Thyroid gland (tissue), 4 donors: ENCODE data around the gene WNT5A. TPM values are rescaled to one million over a fixed set of nuclear protein-coding genes. Genes with fewer than 3 reads are reported as not detected.

ENCODE experiments used
- DNase-seq, 2 donors: peaks; one replicate each; pipeline ENCODE4 v3.0.0-alpha.2; 2019
- H3K27ac ChIP-seq, 3 donors: fragments of 200-600 bp; sonication (generic); 1 replicate in 2 of 3; 2 replicates in 1 of 3; pipeline ENCODE4 v1.5.1; 2016 to 2019; ENCODE audit warnings: mild to moderate bottlenecking in 1 of 3, moderate library complexity in 1 of 3
- H3K27me3 ChIP-seq: fragments of 200-600 bp; sonication (generic); one replicate; pipeline ENCODE4 v1.5.1; 2019
- H3K36me3 ChIP-seq, 2 donors: fragments of 200-600 bp; sonication (generic); one replicate each; pipeline ENCODE4 v1.5.1; 2016 to 2019
- H3K4me1 ChIP-seq, 2 donors: fragments of 200-600 bp; sonication (generic); one replicate each; pipeline ENCODE4 v1.5.1; 2017 to 2019
- H3K4me3 ChIP-seq, 3 donors: fragments of 200-600 bp; sonication (generic); replicated peaks in 1 of 3; 1 replicate in 2 of 3; 2 replicates in 1 of 3; pipeline ENCODE4 v1.5.1; 2016; ENCODE audit warnings: mild to moderate bottlenecking in 1 of 3
- H3K9me3 ChIP-seq: fragments of 200-600 bp; sonication (generic); one replicate; pipeline ENCODE4 v1.5.1; 2017
- POLR2A ChIP-seq, 2 donors: fragments of 450-650 bp; IDR thresholded peaks; one replicate each; pipeline ENCODE4 v1.6.1; 2017; ENCODE audit warnings: antibody characterized with exemption in 2 of 2, mild to moderate bottlenecking in 2 of 2, moderate library complexity in 1 of 2
- WGBS, 2 donors: methylation state at CpG; one replicate each; pipeline ENCODE4 v1.1.5; 2017; 5-methylcytosine and 5-hydroxymethylcytosine counted together
- intact Hi-C: fragments of 100-400 bp; cut with DNase I; formaldehyde crosslinking; loops from one replicate; pipeline ENCODE4 v1.15.1; 2023
- total RNA-seq, 4 donors: library from RNA; depleted of rRNA; stranded (reverse); fragments of >200 nt; gene quantifications; one replicate each; pipeline ENCODE4 v1.2.3, GENCODE V29; 2016
- TF ChIP-seq, protein P1 (sequence below), 6 experiments: fragments of 200-600 bp in 3 of 6; fragments of 450-650 bp in 3 of 6; sonication (generic) in 3 of 6; IDR thresholded peaks; one replicate each; pipeline ENCODE4 v1.5.1; 2016 to 2019; ENCODE audit warnings: antibody characterized with exemption in 6 of 6, mild to moderate bottlenecking in 2 of 6, inconsistent platforms in 1 of 6, moderate library complexity in 1 of 6

Gene WNT5A
- total RNA-seq, 4 donors from 2014 or later = 4.2 to 15.6 (median 10.4) TPM

DNA sequence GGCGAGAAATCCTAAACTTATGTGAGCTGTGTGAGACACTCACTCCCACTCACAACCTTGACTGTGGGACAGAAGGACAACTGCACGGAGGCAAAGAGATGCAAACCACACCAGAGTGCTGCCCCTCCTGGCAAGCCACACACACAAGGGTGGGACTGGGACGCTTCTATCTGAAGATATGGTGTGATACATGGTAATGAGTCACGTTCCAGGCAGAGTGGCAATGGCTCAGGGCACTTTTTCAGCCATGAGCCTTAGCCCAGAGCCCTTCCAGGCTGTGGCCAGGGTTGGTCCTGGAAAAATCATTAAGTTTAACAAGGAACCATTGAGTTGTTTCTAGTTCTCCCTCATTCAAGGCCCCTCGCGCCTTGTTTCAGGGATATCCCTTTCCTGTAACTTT lies 56.1 kb downstream of the WNT5A start:
- Histone ChIP-seq H3K27me3 (no peaks in the 10 kb centered on the region), H3K4me1 (no peaks in the 10 kb centered on the region), H3K9me3 (no peaks in the 10 kb centered on the region), H3K36me3 (no peaks in the 10 kb centered on the region), H3K27ac (no peak overlapping the region), H3K4me3 (no peak overlapping the region)
- intact Hi-C loops = no loop called here
- WGBS, 2 donors = 96 to 98% methylated on average over 6 of the region's 6 CpGs
- TF ChIP-seq, protein P1, sequence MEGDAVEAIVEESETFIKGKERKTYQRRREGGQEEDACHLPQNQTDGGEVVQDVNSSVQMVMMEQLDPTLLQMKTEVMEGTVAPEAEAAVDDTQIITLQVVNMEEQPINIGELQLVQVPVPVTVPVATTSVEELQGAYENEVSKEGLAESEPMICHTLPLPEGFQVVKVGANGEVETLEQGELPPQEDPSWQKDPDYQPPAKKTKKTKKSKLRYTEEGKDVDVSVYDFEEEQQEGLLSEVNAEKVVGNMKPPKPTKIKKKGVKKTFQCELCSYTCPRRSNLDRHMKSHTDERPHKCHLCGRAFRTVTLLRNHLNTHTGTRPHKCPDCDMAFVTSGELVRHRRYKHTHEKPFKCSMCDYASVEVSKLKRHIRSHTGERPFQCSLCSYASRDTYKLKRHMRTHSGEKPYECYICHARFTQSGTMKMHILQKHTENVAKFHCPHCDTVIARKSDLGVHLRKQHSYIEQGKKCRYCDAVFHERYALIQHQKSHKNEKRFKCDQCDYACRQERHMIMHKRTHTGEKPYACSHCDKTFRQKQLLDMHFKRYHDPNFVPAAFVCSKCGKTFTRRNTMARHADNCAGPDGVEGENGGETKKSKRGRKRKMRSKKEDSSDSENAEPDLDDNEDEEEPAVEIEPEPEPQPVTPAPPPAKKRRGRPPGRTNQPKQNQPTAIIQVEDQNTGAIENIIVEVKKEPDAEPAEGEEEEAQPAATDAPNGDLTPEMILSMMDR (IDR thresholded peaks at IDR 0.05) = no peak
- no peak for TF ChIP-seq POLR2A (IDR thresholded peaks at IDR 0.05)
- no peak for DNase-seq

DNA sequence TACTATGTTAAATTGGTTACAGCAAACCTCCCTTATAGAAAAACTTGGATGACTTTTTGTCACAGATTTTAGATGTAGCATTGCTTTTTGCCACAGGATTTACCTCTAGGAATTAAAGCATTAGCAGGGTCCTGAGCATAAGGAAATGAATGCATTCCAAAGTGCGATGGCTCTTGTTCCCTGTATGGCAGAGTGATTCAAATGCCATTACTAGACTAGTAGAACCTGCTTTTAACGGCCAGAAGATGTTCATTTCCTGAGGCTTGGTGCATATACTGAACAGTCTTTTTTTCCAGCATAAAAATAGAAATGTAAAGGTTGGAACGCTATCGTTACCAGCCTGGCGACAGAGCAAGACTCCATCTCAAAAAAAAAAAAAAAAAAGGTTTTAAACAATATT lies 59.4 kb downstream of the WNT5A start:
- no peak for DNase-seq
- TF ChIP-seq, protein P1 (IDR thresholded peaks at IDR 0.05) = no peak
- TF ChIP-seq POLR2A (IDR thresholded peaks at IDR 0.05) = no peak
- Histone ChIP-seq H3K4me1 (no peaks in the 10 kb centered on the region), H3K36me3 (no peaks in the 10 kb centered on the region), H3K27ac (no peak overlapping the region), H3K4me3 (no peak overlapping the region), H3K9me3 (no peaks in the 10 kb centered on the region), H3K27me3 (no peaks in the 10 kb centered on the region)
- intact Hi-C loops = no loop called here
- WGBS, 2 donors = 66 to 72% methylated on average over 5 of the region's 5 CpGs

GRCh38 chr3:55426486-55426885 lies 60.6 kb downstream of the WNT5A start:
- no peaks in the 10 kb centered on the region for H3K9me3 ChIP-seq
- no peaks in the 10 kb centered on the region for H3K4me1 ChIP-seq
- no peak for TF ChIP-seq POLR2A (IDR thresholded peaks at IDR 0.05)
- TF ChIP-seq, protein P1 (IDR thresholded peaks at IDR 0.05) = no peak
- H3K27ac ChIP-seq = no peak overlapping the region
- intact Hi-C loops = no loop called here
- H3K4me3 ChIP-seq = no peak overlapping the region
- no peaks in the 10 kb centered on the region for H3K36me3 ChIP-seq
- no peaks in the 10 kb centered on the region for H3K27me3 ChIP-seq
- no peak for DNase-seq
- WGBS, 2 donors = 92 to 93% methylated on average over 4 of the region's 4 CpGs

- Histone ChIP-seq H3K4me3 (no peak overlapping the region), H3K36me3 (no peaks in the 10 kb centered on the region), H3K4me1 (no peaks in the 10 kb centered on the region), H3K9me3 (no peaks in the 10 kb centered on the region), H3K27ac (no peak overlapping the region), H3K27me3 (no peaks in the 10 kb centered on the region)
- TF ChIP-seq, protein P1 (IDR thresholded peaks at IDR 0.05) = no peak
- no peak for TF ChIP-seq POLR2A (IDR thresholded peaks at IDR 0.05)
- intact Hi-C loops = no loop called here
- 84% methylated on average over 5 of the region's 5 CpGs for WGBS, 2 donors
- no peak for DNase-seq
These were observed 63.3 kb downstream of the WNT5A start for GRCh38 chr3:55423782-55424181.

DNA sequence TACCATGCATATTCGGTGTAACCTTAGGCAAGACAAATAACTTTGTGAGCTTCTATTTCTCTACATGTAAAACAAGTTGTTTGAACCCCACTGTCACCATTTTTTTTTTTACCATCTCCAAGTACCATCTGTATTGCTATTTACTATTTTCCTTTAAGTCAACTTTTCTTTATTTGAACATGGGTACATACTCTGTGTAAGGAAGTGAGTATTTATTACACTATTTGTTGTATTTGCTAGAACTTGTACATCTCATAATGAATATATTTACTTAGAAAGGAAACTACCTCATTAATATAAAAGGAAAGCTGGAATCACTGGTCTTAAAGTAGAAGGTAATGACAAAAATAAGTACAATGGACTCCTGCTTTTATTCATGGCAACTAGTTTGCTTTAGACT lies 69.9 kb downstream of the WNT5A start:
- intact Hi-C loops = no loop called here
- H3K4me1 ChIP-seq = no peaks in the 10 kb centered on the region
- H3K4me3 ChIP-seq = no peak overlapping the region
- H3K27me3 ChIP-seq = no peaks in the 10 kb centered on the region
- H3K27ac ChIP-seq = no peak overlapping the region
- TF ChIP-seq POLR2A (IDR thresholded peaks at IDR 0.05) = no peak
- TF ChIP-seq, protein P1 (IDR thresholded peaks at IDR 0.05) = no peak
- no peaks in the 10 kb centered on the region for H3K9me3 ChIP-seq
- H3K36me3 ChIP-seq = no peaks in the 10 kb centered on the region
- WGBS, 2 donors = 95 to 96% methylated on average over 1 of the region's 1 CpG
- no peak for DNase-seq
